PC-3 (cell line): ENCODE results near the gene SLC34A1. TPM values are rescaled to one million over a fixed set of nuclear protein-coding genes. Genes with fewer than 3 reads are reported as not detected.

ENCODE experiments used
- ATAC-seq: fragments of 200-7000 bp; cut with Tn5 transposase; 2 replicates; pipeline ENCODE4 v1.9.1; 2020; ENCODE audit warnings: mild to moderate bottlenecking, moderate library complexity
- BruUV-seq: library from RNA; stranded (reverse); fragments of 400-500 nt; replicated peaks from 2 replicates; lab custom pipeline; 2021; lab: Mats Ljungman, UMichigan
- CTCF ChIA-PET: fragments of 300-600 bp; sonication (Branson Sonifier 250); formaldehyde crosslinking; loops from one replicate; lab custom pipeline; 2022; ENCODE audit warnings: antibody characterized with exemption; lab: Charles Lee
- POLR2A ChIA-PET: fragments of 300-600 bp; sonication (Branson Sonifier 250); formaldehyde crosslinking; loops from one replicate; lab custom pipeline; 2022; ENCODE audit warnings: antibody characterized with exemption; ENCODE audit not compliant: unreplicated experiment; lab: Charles Lee
- DNase-seq: peaks from one replicate; pipeline ENCODE4 v3.0.0-alpha.2; 2015
- H2AFZ ChIP-seq: fragments of 300-600 bp; sonication (generic); 2 replicates; pipeline ENCODE4 v1.6.0; 2016; ENCODE audit warnings: antibody characterized with exemption, low read length
- H3F3A ChIP-seq: fragments of 300-600 bp; sonication (generic); one replicate; pipeline ENCODE4 v1.6.0; 2017; ENCODE audit warnings: antibody characterized with exemption, low read length, control low read depth, mild to moderate bottlenecking; ENCODE audit not compliant: unreplicated experiment
- H3K27ac ChIP-seq: fragments of 300-600 bp; sonication (generic); 2 replicates; pipeline ENCODE4 v1.5.1; 2016; ENCODE audit warnings: mild to moderate bottlenecking, low read length
- H3K27me3 ChIP-seq: fragments of 300-600 bp; sonication (generic); 2 replicates; pipeline ENCODE4 v1.6.1; 2016; ENCODE audit warnings: low read length, mixed read lengths
- H3K36me3 ChIP-seq: fragments of 300-600 bp; sonication (generic); 2 replicates; pipeline ENCODE4 v1.6.1; 2016; ENCODE audit warnings: low read depth, mixed run types, low read length, mixed read lengths
- H3K4me1 ChIP-seq: fragments of 300-600 bp; sonication (generic); 2 replicates; pipeline ENCODE4 v1.5.1; 2016; ENCODE audit warnings: low read length; ENCODE audit not compliant: insufficient read depth
- H3K4me2 ChIP-seq: fragments of 300-600 bp; sonication (generic); 2 replicates; pipeline ENCODE4 v1.6.0; 2016; ENCODE audit warnings: low read length
- H3K4me3 ChIP-seq: fragments of 300-600 bp; sonication (generic); 2 replicates; pipeline ENCODE4 v1.5.1; 2016; ENCODE audit warnings: mild to moderate bottlenecking, low read length, mixed read lengths
- H3K79me2 ChIP-seq: fragments of 300-600 bp; sonication (generic); 2 replicates; pipeline ENCODE4 v1.6.1; 2017; ENCODE audit warnings: low read length, mixed read lengths
- H3K9ac ChIP-seq: fragments of 300-600 bp; sonication (generic); 2 replicates; pipeline ENCODE4 v1.6.0; 2016; ENCODE audit warnings: mild to moderate bottlenecking, low read length
- H3K9me2 ChIP-seq: fragments of 300-600 bp; sonication (generic); replicated peaks from 2 replicates; pipeline ENCODE4 v1.6.1; 2016; ENCODE audit warnings: mixed run types, low read length, mixed read lengths
- H3K9me3 ChIP-seq: fragments of 300-600 bp; sonication (generic); 2 replicates; pipeline ENCODE4 v1.6.1; 2016; ENCODE audit warnings: low read length, mixed read lengths
- H4K20me1 ChIP-seq: fragments of 300-600 bp; sonication (generic); 2 replicates; pipeline ENCODE4 v1.6.1; 2016; ENCODE audit warnings: low read length, mixed read lengths
- EZH2 ChIP-seq: fragments of 300-600 bp; sonication (generic); IDR thresholded peaks from one replicate; pipeline ENCODE4 v1.6.1; 2017; ENCODE audit warnings: antibody characterized with exemption, mild to moderate bottlenecking, low read length; ENCODE audit not compliant: unreplicated experiment
- EZH2phosphoT487 ChIP-seq: fragments of 300-600 bp; sonication (generic); IDR thresholded peaks from 2 replicates; pipeline ENCODE4 v1.6.1; 2018; ENCODE audit warnings: mild to moderate bottlenecking, antibody characterized with exemption, low read length, borderline replicate concordance
- intact Hi-C: fragments of 100-400 bp; cut with micrococcal nuclease; formaldehyde crosslinking; loops from 2 replicates; pipeline ENCODE4 v1.9.0; 2023
- total RNA-seq: library from RNA; depleted of rRNA; stranded (reverse); fragments of >200 nt; gene quantifications from 2 replicates; pipeline ENCODE4 v1.2.3, GENCODE V29; 2014
- TF ChIP-seq, protein P1 (sequence below): fragments of 300-600 bp; sonication (generic); conservative IDR thresholded peaks from 2 replicates; pipeline ENCODE4 v1.5.1; 2017; ENCODE audit warnings: antibody characterized with exemption, low read depth, mild to moderate bottlenecking, low read length

The SLC34A1 gene
- total RNA-seq, 1 experiment from 2014 or later, result 0.07 TPM

GRCh38 chr5:177378884-177379883 lies 5.0 kb upstream of the SLC34A1 start:
- ChIA-PET POLR2A (interaction anchor here (0.5 to 1.3 kb wide), 4 partner anchors 10 to 119 kb away, joined by 3 read pairs; partner anchors contain the start of gene LMAN2), CTCF (interaction anchor here (0.8 to 1.4 kb wide), 4 partner anchors 9 to 93 kb away, joined by 3 to 7 read pairs (median 3); no protein-coding TSS in a partner anchor)
- DNase-seq, result peak; percentile 76
- intact Hi-C loops, result no loop called here
- peaks cover 8% of the 10 kb centered on the region for H3K4me1 ChIP-seq
- H3K9ac ChIP-seq, result no peak overlapping the region
- ATAC-seq, result peak; percentile 93
- no peak overlapping the region for H3K4me3 ChIP-seq
- no peaks in the 10 kb centered on the region for H3K27me3 ChIP-seq
- no TSS peak for BruUV-seq
- peak overlapping the region; percentile 64 for H2AFZ ChIP-seq
- H4K20me1 ChIP-seq, result no peaks in the 10 kb centered on the region
- H3K27ac ChIP-seq, result peak overlapping the region; percentile 46
- no peaks in the 10 kb centered on the region for H3K9me2 ChIP-seq
- peak overlapping the region; percentile 51 for H3K4me2 ChIP-seq
- no peaks in the 10 kb centered on the region for H3K9me3 ChIP-seq
- no peaks in the 10 kb centered on the region for H3F3A ChIP-seq
- no peak for TF ChIP-seq EZH2phosphoT487
- TF ChIP-seq, protein P1, sequence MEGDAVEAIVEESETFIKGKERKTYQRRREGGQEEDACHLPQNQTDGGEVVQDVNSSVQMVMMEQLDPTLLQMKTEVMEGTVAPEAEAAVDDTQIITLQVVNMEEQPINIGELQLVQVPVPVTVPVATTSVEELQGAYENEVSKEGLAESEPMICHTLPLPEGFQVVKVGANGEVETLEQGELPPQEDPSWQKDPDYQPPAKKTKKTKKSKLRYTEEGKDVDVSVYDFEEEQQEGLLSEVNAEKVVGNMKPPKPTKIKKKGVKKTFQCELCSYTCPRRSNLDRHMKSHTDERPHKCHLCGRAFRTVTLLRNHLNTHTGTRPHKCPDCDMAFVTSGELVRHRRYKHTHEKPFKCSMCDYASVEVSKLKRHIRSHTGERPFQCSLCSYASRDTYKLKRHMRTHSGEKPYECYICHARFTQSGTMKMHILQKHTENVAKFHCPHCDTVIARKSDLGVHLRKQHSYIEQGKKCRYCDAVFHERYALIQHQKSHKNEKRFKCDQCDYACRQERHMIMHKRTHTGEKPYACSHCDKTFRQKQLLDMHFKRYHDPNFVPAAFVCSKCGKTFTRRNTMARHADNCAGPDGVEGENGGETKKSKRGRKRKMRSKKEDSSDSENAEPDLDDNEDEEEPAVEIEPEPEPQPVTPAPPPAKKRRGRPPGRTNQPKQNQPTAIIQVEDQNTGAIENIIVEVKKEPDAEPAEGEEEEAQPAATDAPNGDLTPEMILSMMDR, result no peak
- H3K36me3 ChIP-seq, result no peaks in the 10 kb centered on the region
- H3K79me2 ChIP-seq, result no peaks in the 10 kb centered on the region

DNA sequence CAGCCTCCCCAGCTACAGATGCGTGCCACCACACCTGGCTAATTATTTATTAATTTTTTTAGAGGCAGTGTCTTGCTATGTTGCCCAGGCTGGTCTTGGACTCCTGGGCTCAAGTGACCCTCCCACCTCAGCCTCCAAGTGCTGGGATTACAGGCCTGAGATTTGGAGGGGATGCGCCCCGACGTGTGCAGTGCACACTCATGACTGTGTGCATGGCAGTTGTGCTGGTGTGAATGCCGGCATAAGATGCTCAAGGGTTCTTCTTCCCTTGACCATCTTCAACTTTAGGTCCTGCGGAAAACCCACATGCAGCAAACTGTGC lies 3.5 kb upstream of the SLC34A1 start:
- CTCF ChIA-PET, result no interaction called here
- Histone ChIP-seq H3K4me1 (peaks cover 8% of the 10 kb centered on the region), H3K79me2 (no peaks in the 10 kb centered on the region), H3K27ac (no peak overlapping the region), H2AFZ (no peak overlapping the region), H3K4me2 (no peak overlapping the region), H3F3A (no peaks in the 10 kb centered on the region), H3K27me3 (no peaks in the 10 kb centered on the region), H3K4me3 (no peak overlapping the region), H3K9ac (no peak overlapping the region), H3K9me3 (no peaks in the 10 kb centered on the region), H3K9me2 (no peaks in the 10 kb centered on the region), H4K20me1 (no peaks in the 10 kb centered on the region), H3K36me3 (no peaks in the 10 kb centered on the region)
- intact Hi-C loops, result no loop called here
- no TSS peak for BruUV-seq
- POLR2A ChIA-PET, result no interaction called here
- DNase-seq (no peak), ATAC-seq (no peak)
- TF ChIP-seq, protein P1, result no peak
- TF ChIP-seq EZH2phosphoT487, result no peak
- no peak for TF ChIP-seq EZH2
